Endothelial cell of umbilical vein (primary cell): ENCODE results near the gene MAPK11.

Source experiments
- CTCF ChIP-seq, 2 donors: IDR thresholded peaks; 1 replicate in 1 of 2; 2 replicates in 1 of 2; pipeline ENCODE4 v1.5.1; 2011; ENCODE audit warnings: low read length in 2 of 2, mild to moderate bottlenecking in 2 of 2, moderate library complexity in 2 of 2, control low read depth in 1 of 2, inconsistent platforms in 1 of 2, low read depth in 1 of 2; ENCODE audit not compliant: insufficient read depth in 1 of 2; ENCODE audit errors: extremely low read depth in 1 of 2
- EZH2 ChIP-seq: IDR thresholded peaks from 2 replicates; pipeline ENCODE4 v1.6.1; 2012; ENCODE audit warnings: borderline replicate concordance, low read depth, mild to moderate bottlenecking, moderate library complexity, low read length, inconsistent platforms; ENCODE audit not compliant: severe bottlenecking
- JUN ChIP-seq: IDR thresholded peaks from 2 replicates; pipeline ENCODE4 v1.6.1; 2011; ENCODE audit warnings: borderline replicate concordance, low read depth; ENCODE audit not compliant: insufficient read length, insufficient read depth
- POLR2A ChIP-seq: IDR thresholded peaks from 2 replicates; pipeline ENCODE4 v1.6.1; 2012; ENCODE audit warnings: low read depth, mild to moderate bottlenecking, control low read depth, low read length
- POLR2AphosphoS5 ChIP-seq: IDR thresholded peaks from 2 replicates; pipeline ENCODE4 v1.6.1; 2012; ENCODE audit warnings: low read depth, mild to moderate bottlenecking, control low read depth, low read length, moderate library complexity; ENCODE audit not compliant: insufficient read depth

GRCh38 chr22:50271519-50271970 is 1.4 kb upstream of the MAPK11 start:
- TF ChIP-seq POLR2AphosphoS5 (peak; percentile 20), CTCF (IDR thresholded peaks at IDR 0.05; ENCODE audit: extremely low read depth in 1 of 2, insufficient read depth in 1 of 2, low read depth in 1 of 2, low read length in 2 of 2) (peak in 1 of 2 donors; percentile 35), POLR2A (no peak), JUN (no peak), EZH2 (no peak)
